BLaER1 (cell line): ENCODE measurements around the gene USH1C.

Experiments
- H3K27ac ChIP-seq: shearing (Covaris generic); formaldehyde crosslinking; 2 replicates; pipeline ENCODE4 v1.8.1; 2022
- H3K27me3 ChIP-seq: shearing (Covaris generic); formaldehyde crosslinking; 2 replicates; pipeline ENCODE4 v1.8.1; 2022
- H3K36me3 ChIP-seq: shearing (Covaris generic); formaldehyde crosslinking; 2 replicates; pipeline ENCODE4 v1.8.1; 2022
- H3K4me1 ChIP-seq: shearing (Covaris generic); formaldehyde crosslinking; 2 replicates; pipeline ENCODE4 v1.8.1; 2022
- H3K4me2 ChIP-seq: shearing (Covaris generic); formaldehyde crosslinking; 2 replicates; pipeline ENCODE4 v1.8.1; 2022
- H3K4me3 ChIP-seq: shearing (Covaris generic); formaldehyde crosslinking; 2 replicates; pipeline ENCODE4 v1.8.1; 2022
- H3K9ac ChIP-seq: shearing (Covaris generic); formaldehyde crosslinking; 2 replicates; pipeline ENCODE4 v1.8.1; 2022
- H3K9me3 ChIP-seq: shearing (Covaris generic); formaldehyde crosslinking; 2 replicates; pipeline ENCODE4 v1.8.1; 2022
- H4K20me1 ChIP-seq: shearing (Covaris generic); formaldehyde crosslinking; 2 replicates; pipeline ENCODE4 v1.8.1; 2022
- Cebpa-rat ChIP-seq: shearing (Covaris generic); IDR thresholded peaks from 2 replicates; pipeline ENCODE4 v1.8.1; 2022

The USH1C gene

DNA sequence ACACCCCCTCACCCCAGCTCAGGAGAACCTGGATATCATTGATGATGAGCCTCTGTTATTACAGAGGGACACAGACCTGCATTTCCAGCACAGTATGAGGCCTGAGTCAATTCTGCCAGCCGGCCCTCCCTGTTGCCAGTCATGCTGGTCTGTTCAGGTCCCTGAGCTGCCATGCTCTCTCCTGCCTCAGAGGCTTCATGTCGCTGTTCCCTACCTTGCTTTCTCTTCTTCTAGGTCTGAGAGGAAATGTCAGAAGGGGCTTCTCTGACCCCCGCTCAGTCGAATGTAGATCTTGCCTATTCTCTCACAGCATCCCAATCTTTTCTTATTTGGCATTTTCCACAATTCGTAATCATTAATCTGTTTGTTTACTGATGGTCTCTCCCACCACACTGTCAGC is 45.7 kb downstream of the USH1C start:
- Histone ChIP-seq H3K9me3 (no peaks in the 10 kb centered on the region), H3K9ac (no peak overlapping the region), H3K36me3 (no peaks in the 10 kb centered on the region), H3K4me3 (no peak overlapping the region), H4K20me1 (no peaks in the 10 kb centered on the region), H3K27me3 (no peaks in the 10 kb centered on the region), H3K4me2 (no peak overlapping the region), H3K4me1 (peaks cover 30% of the 10 kb centered on the region), H3K27ac (no peak overlapping the region)
- no peak for TF ChIP-seq Cebpa-rat

DNA sequence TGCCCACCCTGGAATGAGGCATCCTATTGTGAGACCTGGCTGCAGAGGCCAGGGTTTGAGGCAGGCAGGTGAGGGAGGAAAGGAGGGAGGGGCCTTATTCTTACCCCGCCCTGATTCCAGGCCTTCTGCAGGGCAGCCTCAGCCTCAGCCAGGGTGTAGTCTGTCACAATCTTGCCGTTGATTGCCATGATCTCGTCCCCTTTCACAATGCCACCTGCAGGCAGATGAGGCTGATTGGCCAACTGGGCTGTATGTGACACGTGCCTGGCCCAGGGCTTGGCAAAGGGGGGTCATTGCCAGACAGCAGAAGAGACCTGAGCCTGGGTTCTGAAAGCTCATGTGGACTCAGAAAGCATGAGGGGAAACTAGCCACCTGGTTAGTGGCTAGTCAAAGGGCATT is 46.2 kb downstream of the USH1C start:
- Histone ChIP-seq H3K9ac (no peak overlapping the region), H3K4me3 (no peak overlapping the region), H3K27me3 (no peaks in the 10 kb centered on the region), H3K27ac (no peak overlapping the region), H4K20me1 (no peaks in the 10 kb centered on the region), H3K36me3 (no peaks in the 10 kb centered on the region), H3K4me2 (no peak overlapping the region), H3K9me3 (no peaks in the 10 kb centered on the region), H3K4me1 (peaks cover 30% of the 10 kb centered on the region)
- TF ChIP-seq Cebpa-rat, result no peak

DNA sequence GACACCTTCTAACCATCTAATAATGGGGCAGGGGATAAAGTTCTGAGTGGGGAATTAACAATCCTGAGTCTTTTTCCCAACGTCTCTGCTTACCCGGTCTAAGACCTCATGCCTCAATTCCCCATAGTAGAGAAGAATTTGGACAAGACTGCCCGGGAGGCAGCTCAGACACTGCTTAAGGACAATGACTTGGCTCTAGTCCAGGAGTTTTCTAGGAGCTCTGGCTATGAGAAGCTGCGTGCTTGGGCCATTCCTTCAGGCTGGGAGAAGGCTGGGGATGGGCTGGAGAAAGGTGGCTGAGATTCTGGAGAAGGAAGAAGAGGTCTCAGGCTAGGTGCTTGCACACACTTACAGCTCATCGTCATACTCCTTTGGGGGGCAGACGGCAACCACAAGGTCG is 47.8 kb downstream of the USH1C start:
- no peaks in the 10 kb centered on the region for H3K9me3 ChIP-seq
- TF ChIP-seq Cebpa-rat, result no peak
- peaks cover 46% of the 10 kb centered on the region for H3K4me1 ChIP-seq
- peak overlapping the region; percentile 21; the same call in 1 of the 2 replicates for H3K4me2 ChIP-seq
- H3K4me3 ChIP-seq, result no peak overlapping the region
- H4K20me1 ChIP-seq, result no peaks in the 10 kb centered on the region
- H3K27me3 ChIP-seq, result 0 out of 2 replicates have a peak, but pooled peaks cover 3% of the 10 kb centered on the region
- no peaks in the 10 kb centered on the region for H3K36me3 ChIP-seq
- H3K9ac ChIP-seq, result no peak overlapping the region
- no peak overlapping the region for H3K27ac ChIP-seq

DNA sequence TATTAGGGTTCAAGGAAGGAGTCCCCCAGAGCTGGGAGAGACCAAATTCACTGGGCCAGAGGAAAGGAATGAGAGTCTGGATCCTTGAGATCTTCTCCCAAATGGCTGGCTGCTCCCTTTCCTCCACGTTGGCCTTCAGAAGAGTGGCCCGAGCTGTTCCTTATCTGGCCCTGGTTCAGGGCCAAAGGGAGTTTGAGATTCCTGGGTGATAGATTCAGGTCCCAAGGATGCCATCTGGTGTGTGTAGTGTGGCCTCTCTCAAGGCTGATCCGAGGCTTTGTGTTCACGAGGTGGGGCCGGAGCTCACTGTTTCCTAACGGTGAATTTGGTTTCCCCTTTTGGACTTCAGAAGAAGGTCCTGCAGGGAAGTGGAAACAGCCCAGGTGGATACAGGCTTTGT is 50.2 kb downstream of the USH1C start:
- Histone ChIP-seq H3K36me3 (no peaks in the 10 kb centered on the region), H4K20me1 (peaks cover 6% of the 10 kb centered on the region; the same call in 1 of the 2 replicates), H3K4me3 (no peak overlapping the region), H3K27me3 (0 out of 2 replicates have a peak, but pooled peaks cover 3% of the 10 kb centered on the region), H3K4me1 (peaks cover 69% of the 10 kb centered on the region), H3K4me2 (no peak overlapping the region), H3K9ac (no peak overlapping the region), H3K9me3 (no peaks in the 10 kb centered on the region), H3K27ac (no peak overlapping the region)
- no peak for TF ChIP-seq Cebpa-rat

DNA sequence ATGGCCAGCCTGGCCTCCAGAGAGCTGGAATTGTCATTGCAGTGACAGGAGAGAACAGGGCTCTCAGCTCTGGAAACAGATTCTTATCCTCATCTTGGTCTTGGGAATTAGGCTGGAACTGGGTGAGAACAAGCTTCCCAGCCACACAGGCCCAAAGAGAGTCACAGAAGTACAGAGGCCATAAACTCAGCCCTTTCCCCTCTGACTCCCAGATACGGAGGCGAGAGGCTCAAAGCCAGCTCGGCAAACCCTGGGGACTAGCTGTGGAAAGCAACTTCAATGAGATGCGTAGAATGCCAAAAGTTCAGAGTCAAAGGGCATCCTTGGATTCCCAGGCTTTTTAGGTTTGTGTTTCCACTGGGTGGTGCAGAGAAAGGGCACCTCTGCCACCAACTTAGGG is 53.3 kb downstream of the USH1C start:
- Histone ChIP-seq H3K9me3 (no peaks in the 10 kb centered on the region), H3K36me3 (no peaks in the 10 kb centered on the region), H4K20me1 (peaks cover 6% of the 10 kb centered on the region; the same call in 1 of the 2 replicates), H3K9ac (no peak overlapping the region), H3K27ac (no peak overlapping the region), H3K4me1 (peaks cover 68% of the 10 kb centered on the region), H3K27me3 (0 out of 2 replicates have a peak, but pooled peaks cover 3% of the 10 kb centered on the region), H3K4me2 (peak overlapping the region; percentile 80), H3K4me3 (no peak overlapping the region)
- TF ChIP-seq Cebpa-rat, result no peak

DNA sequence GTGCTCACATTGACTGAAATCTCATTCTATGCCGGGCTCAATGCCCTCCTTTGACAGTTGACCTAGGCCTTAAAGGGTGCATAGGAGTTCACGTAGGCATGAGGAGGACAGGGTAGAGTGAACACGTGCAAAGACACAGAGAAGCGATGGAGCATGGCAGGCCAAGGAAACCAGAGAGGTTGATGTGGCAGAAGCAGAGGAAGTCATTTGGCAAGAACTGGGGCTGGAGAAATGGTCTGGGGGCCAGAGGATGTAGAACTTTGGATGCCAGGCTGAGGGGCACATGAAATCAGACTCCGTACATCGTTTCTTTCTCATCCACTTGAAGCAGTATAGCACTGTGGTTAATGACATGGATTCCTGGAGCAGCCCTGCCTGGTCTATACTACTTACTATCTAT is 54.0 kb downstream of the USH1C start:
- H3K36me3 ChIP-seq, result no peaks in the 10 kb centered on the region
- no peak; the same call in 1 of the 2 replicates for TF ChIP-seq Cebpa-rat
- H3K4me3 ChIP-seq, result no peak overlapping the region
- H4K20me1 ChIP-seq, result peaks cover 6% of the 10 kb centered on the region; the same call in 1 of the 2 replicates
- H3K4me1 ChIP-seq, result peaks cover 61% of the 10 kb centered on the region
- no peak overlapping the region for H3K9ac ChIP-seq
- H3K27ac ChIP-seq, result no peak overlapping the region
- peak overlapping the region; percentile 80 for H3K4me2 ChIP-seq
- 0 out of 2 replicates have a peak, but pooled peaks cover 3% of the 10 kb centered on the region for H3K27me3 ChIP-seq
- H3K9me3 ChIP-seq, result no peaks in the 10 kb centered on the region

DNA sequence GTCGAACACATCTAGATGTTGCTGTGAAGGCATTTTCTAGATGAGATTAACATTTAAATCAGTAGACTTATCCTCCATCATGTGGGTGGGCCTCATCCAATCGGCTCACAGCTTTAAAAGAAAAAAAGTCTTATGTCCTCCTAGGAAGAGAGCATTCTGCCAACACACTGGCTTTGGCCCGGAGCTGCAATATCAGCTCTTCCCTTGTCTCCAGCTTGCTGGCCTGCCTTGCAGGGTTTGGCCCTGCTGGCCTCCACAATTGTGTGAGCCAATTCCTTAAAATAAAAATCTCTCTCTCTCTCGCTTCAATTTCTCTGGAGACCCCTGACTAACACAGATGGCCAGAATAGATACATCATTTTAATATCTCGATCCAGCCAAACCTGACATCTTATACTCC is 54.5 kb downstream of the USH1C start:
- H3K27ac ChIP-seq, result no peak overlapping the region
- H3K9ac ChIP-seq, result no peak overlapping the region
- 0 out of 2 replicates have a peak, but pooled peaks cover 3% of the 10 kb centered on the region for H3K27me3 ChIP-seq
- no peaks in the 10 kb centered on the region for H3K9me3 ChIP-seq
- no peak for TF ChIP-seq Cebpa-rat
- H4K20me1 ChIP-seq, result peaks cover 6% of the 10 kb centered on the region; the same call in 1 of the 2 replicates
- no peak overlapping the region for H3K4me3 ChIP-seq
- H3K4me2 ChIP-seq, result peak overlapping the region; percentile 80
- H3K36me3 ChIP-seq, result no peaks in the 10 kb centered on the region
- peaks cover 61% of the 10 kb centered on the region for H3K4me1 ChIP-seq

DNA sequence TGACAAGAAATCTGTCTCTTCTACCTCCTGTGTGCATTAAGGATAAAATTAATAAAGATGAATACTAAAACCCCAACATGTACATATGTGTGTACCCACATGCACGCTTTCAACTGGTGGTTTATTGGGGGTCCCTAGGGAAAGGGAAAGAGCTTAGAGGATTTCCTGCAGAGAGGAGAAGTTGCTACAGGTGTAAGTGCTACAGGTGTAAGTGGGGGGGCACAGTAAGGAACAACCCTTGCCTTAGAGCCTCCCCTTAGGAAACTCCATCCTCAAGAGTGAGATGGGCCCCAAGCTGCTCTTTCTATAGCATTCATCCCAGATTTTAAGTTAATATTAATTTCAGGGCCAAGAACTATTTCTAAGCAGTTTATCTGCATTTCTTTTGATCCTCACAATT is 55.7 kb downstream of the USH1C start:
- no peaks in the 10 kb centered on the region for H3K36me3 ChIP-seq
- H4K20me1 ChIP-seq, result peaks cover 6% of the 10 kb centered on the region; the same call in 1 of the 2 replicates
- peak overlapping the region; percentile 80 for H3K4me2 ChIP-seq
- no peak overlapping the region for H3K4me3 ChIP-seq
- no peak overlapping the region for H3K27ac ChIP-seq
- H3K4me1 ChIP-seq, result peaks cover 54% of the 10 kb centered on the region
- TF ChIP-seq Cebpa-rat, result no peak
- H3K9me3 ChIP-seq, result no peaks in the 10 kb centered on the region
- no peak overlapping the region for H3K9ac ChIP-seq
- H3K27me3 ChIP-seq, result 0 out of 2 replicates have a peak, but pooled peaks cover 3% of the 10 kb centered on the region

DNA sequence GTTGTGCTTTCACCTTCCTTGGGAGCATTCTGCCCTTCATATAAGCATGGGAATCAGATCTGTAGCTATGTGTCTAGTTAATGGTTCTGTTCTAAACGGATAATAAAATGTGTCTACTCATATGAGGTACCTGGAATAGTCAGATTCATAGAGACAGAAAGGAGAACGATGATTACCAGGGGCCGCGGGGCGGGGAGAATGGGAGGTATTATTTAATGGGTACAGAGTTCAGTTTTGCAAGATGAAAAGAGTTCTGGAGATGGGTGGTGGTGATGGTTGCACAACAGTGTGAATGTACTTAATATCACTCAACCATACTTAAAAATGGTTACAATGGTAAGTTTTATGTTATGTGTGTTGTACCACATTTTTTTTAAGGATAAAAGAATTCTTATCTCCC is 57.6 kb downstream of the USH1C start:
- no peak overlapping the region for H3K27ac ChIP-seq
- no peaks in the 10 kb centered on the region for H3K27me3 ChIP-seq
- H3K9me3 ChIP-seq, result no peaks in the 10 kb centered on the region
- H3K4me1 ChIP-seq, result peaks cover 40% of the 10 kb centered on the region
- no peak overlapping the region for H3K4me2 ChIP-seq
- H3K4me3 ChIP-seq, result no peak overlapping the region
- no peak for TF ChIP-seq Cebpa-rat
- peaks cover 6% of the 10 kb centered on the region; the same call in 1 of the 2 replicates for H4K20me1 ChIP-seq
- no peaks in the 10 kb centered on the region for H3K36me3 ChIP-seq
- H3K9ac ChIP-seq, result no peak overlapping the region

DNA sequence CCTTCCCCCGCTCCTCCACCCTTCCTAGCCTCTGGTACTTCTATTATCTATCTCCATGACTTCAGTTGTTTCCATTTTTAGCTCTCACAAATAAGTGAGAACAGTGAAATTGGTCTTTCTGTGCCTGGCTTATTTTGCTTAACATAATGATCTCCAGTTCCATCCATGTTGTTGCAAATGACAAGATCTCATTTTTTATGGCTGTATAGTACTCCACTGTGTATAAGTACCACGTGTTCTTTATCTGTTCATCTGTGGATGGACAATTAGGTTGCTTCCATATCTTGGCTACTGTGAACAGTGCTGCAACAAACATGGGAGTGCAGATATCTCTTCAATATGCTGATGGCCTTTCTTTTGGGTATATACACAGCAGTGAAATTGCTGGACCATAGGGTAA is 60.7 kb downstream of the USH1C start:
- Histone ChIP-seq H3K4me1 (peaks cover 11% of the 10 kb centered on the region), H3K36me3 (no peaks in the 10 kb centered on the region), H3K4me3 (no peak overlapping the region), H3K9ac (no peak overlapping the region), H4K20me1 (no peaks in the 10 kb centered on the region), H3K27ac (no peak overlapping the region), H3K4me2 (no peak overlapping the region), H3K27me3 (peaks cover 7% of the 10 kb centered on the region; the same call in 1 of the 2 replicates), H3K9me3 (no peaks in the 10 kb centered on the region)
- no peak for TF ChIP-seq Cebpa-rat

DNA sequence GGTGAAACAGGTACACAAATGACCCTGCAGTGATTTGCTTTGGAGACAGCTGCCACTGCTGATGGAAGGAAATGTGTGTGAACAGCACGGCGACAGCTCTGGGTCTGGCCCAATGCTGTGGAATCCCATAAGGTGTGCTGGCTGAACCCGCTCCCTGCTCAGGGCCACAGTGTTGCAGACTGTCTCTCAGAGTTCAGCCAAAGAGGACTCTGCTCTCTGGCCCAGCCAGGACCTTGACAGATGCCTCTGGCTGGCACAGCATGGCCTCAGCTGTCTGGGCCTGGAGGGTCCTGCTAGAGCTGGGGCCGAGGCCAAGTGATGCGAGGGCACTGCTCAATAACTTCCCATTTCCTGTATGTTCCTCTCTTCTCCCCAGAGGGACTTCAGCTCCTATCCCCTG is 62.3 kb downstream of the USH1C start:
- Histone ChIP-seq H3K4me3 (no peak overlapping the region), H3K36me3 (no peaks in the 10 kb centered on the region), H4K20me1 (no peaks in the 10 kb centered on the region), H3K9me3 (no peaks in the 10 kb centered on the region), H3K9ac (no peak overlapping the region), H3K4me2 (no peak overlapping the region), H3K4me1 (peaks cover 8% of the 10 kb centered on the region; the same call in 1 of the 2 replicates), H3K27ac (no peak overlapping the region), H3K27me3 (peaks cover 23% of the 10 kb centered on the region)
- TF ChIP-seq Cebpa-rat, result no peak
